ENCODE data around the gene YJU2.

Gene YJU2

GRCh38 chr19:4256563-4256962 is 9.7 kb downstream of the YJU2 start:
- H3K27me3 ChIP-seq (replicated peaks; ENCODE audit: insufficient read depth, low read length) = no peaks in the 10 kb centered on the region
- H2AFZ ChIP-seq (ENCODE audit: low read length) = no peak overlapping the region
- no peaks in the 10 kb centered on the region for H3K9me3 ChIP-seq (replicated peaks; ENCODE audit: insufficient read depth, low read length)
- H3K9me2 ChIP-seq (replicated peaks; ENCODE audit: insufficient read depth, low read length) = no peaks in the 10 kb centered on the region
- H3F3A ChIP-seq (ENCODE audit: insufficient read depth, low read length) = no peaks in the 10 kb centered on the region
- no peaks in the 10 kb centered on the region for H3K79me2 ChIP-seq (ENCODE audit: low read length)
- H3K4me1 ChIP-seq (ENCODE audit: low read length) = no peaks in the 10 kb centered on the region
- no peak overlapping the region for H3K4me2 ChIP-seq (ENCODE audit: low read depth, low read length)
- no peak overlapping the region for H3K4me3 ChIP-seq (ENCODE audit: low read length)
- TF ChIP-seq EZH2 (optimal IDR thresholded peaks at IDR 0.05; ENCODE audit: low read depth, low read length) (no peak), CTCF (IDR thresholded peaks at IDR 0.05; ENCODE audit: low read length) (peak; percentile 29), EZH2phosphoT487 (IDR thresholded peaks at IDR 0.05; ENCODE audit: low read length) (no peak)
- H4K20me1 ChIP-seq (ENCODE audit: insufficient read depth, low read length) = no peaks in the 10 kb centered on the region
- H3K9ac ChIP-seq (ENCODE audit: low read length) = no peak overlapping the region
- DNase-seq = no peak
- no peak overlapping the region for H3K27ac ChIP-seq (ENCODE audit: low read length)
- H3K36me3 ChIP-seq (replicated peaks; ENCODE audit: insufficient read depth, low read length) = peaks cover 27% of the 10 kb centered on the region

- H3K9me2 ChIP-seq (replicated peaks; ENCODE audit: insufficient read depth, low read length) = no peaks in the 10 kb centered on the region
- peaks cover 27% of the 10 kb centered on the region for H3K36me3 ChIP-seq (replicated peaks; ENCODE audit: insufficient read depth, low read length)
Measured at GRCh38 chr19:4257025-4257424, 10.1 kb downstream of the YJU2 start.

GRCh38 chr19:4258181-4258580 is 11.3 kb downstream of the YJU2 start:
- H3K36me3 ChIP-seq (replicated peaks; ENCODE audit: insufficient read depth, low read length) = peaks cover 22% of the 10 kb centered on the region
- H3K4me2 ChIP-seq (ENCODE audit: low read depth, low read length) = no peak overlapping the region
- no peaks in the 10 kb centered on the region for H4K20me1 ChIP-seq (ENCODE audit: insufficient read depth, low read length)
- H3K27ac ChIP-seq (ENCODE audit: low read length) = no peak overlapping the region
- H3F3A ChIP-seq (ENCODE audit: insufficient read depth, low read length) = no peaks in the 10 kb centered on the region
- H3K4me1 ChIP-seq (ENCODE audit: low read length) = no peaks in the 10 kb centered on the region
- H2AFZ ChIP-seq (ENCODE audit: low read length) = no peak overlapping the region
- H3K4me3 ChIP-seq (ENCODE audit: low read length) = no peak overlapping the region
- H3K27me3 ChIP-seq (replicated peaks; ENCODE audit: insufficient read depth, low read length) = no peaks in the 10 kb centered on the region
- no peaks in the 10 kb centered on the region for H3K79me2 ChIP-seq (ENCODE audit: low read length)
- TF ChIP-seq CTCF (IDR thresholded peaks at IDR 0.05; ENCODE audit: low read length) (no peak), EZH2phosphoT487 (IDR thresholded peaks at IDR 0.05; ENCODE audit: low read length) (no peak), EZH2 (optimal IDR thresholded peaks at IDR 0.05; ENCODE audit: low read depth, low read length) (no peak)
- no peaks in the 10 kb centered on the region for H3K9me2 ChIP-seq (replicated peaks; ENCODE audit: insufficient read depth, low read length)
- no peak overlapping the region for H3K9ac ChIP-seq (ENCODE audit: low read length)
- DNase-seq = no peak
- H3K9me3 ChIP-seq (replicated peaks; ENCODE audit: insufficient read depth, low read length) = no peaks in the 10 kb centered on the region

More at GRCh38 chr19:4257025-4257424, 10.1 kb downstream of the YJU2 start:
- TF ChIP-seq EZH2 (optimal IDR thresholded peaks at IDR 0.05; ENCODE audit: low read depth, low read length) (no peak), CTCF (IDR thresholded peaks at IDR 0.05; ENCODE audit: low read length) (no peak)
- Histone ChIP-seq H4K20me1 (ENCODE audit: insufficient read depth, low read length) (no peaks in the 10 kb centered on the region), H2AFZ (ENCODE audit: low read length) (no peak overlapping the region), H3K4me2 (ENCODE audit: low read depth, low read length) (no peak overlapping the region), H3K27me3 (replicated peaks; ENCODE audit: insufficient read depth, low read length) (no peaks in the 10 kb centered on the region), H3K9me3 (replicated peaks; ENCODE audit: insufficient read depth, low read length) (no peaks in the 10 kb centered on the region), H3K27ac (ENCODE audit: low read length) (no peak overlapping the region), H3K79me2 (ENCODE audit: low read length) (no peaks in the 10 kb centered on the region), H3K9ac (ENCODE audit: low read length) (no peak overlapping the region), H3K4me3 (ENCODE audit: low read length) (no peak overlapping the region), H3F3A (ENCODE audit: insufficient read depth, low read length) (no peaks in the 10 kb centered on the region), H3K4me1 (ENCODE audit: low read length) (no peaks in the 10 kb centered on the region)
- no peak for DNase-seq
